NCI-H526 treated with DMSO at 0.1 percent for 48 hours (cell line): Measurements from ENCODE around the gene C16orf89.
"Not testable (repeated sequence)": the region's sequence is repeated elsewhere in the genome, so short reads cannot be mapped to it uniquely, and the experiment has no call there.

Experiments
- DNase-seq: peaks from one replicate; lab custom pipeline; 2025; lab: John Stamatoyannopoulos, UW

Gene C16orf89

GRCh38 chr16:5084099-5084731 lies 18.5 kb upstream of the C16orf89 start:
- DNase-seq = not testable (repeated sequence)

GRCh38 chr16:5083646-5084045 lies 17.9 kb upstream of the C16orf89 start:
- DNase-seq = not testable (repeated sequence)

GRCh38 chr16:5080996-5081395 lies 15.2 kb upstream of the C16orf89 start:
- not testable (repeated sequence) for DNase-seq

GRCh38 chr16:5080461-5080860 lies 14.7 kb upstream of the C16orf89 start:
- DNase-seq = not testable (repeated sequence)

- no peak for DNase-seq
Measured at GRCh38 chr16:5078626-5079025, 12.9 kb upstream of the C16orf89 start.

GRCh38 chr16:5077304-5077703 lies 11.5 kb upstream of the C16orf89 start:
- DNase-seq = no peak

GRCh38 chr16:5075637-5076036 lies 9.9 kb upstream of the C16orf89 start:
- DNase-seq = no peak

- not testable (repeated sequence) for DNase-seq
Measured at GRCh38 chr16:5073771-5074170, 8.0 kb upstream of the C16orf89 start.

GRCh38 chr16:5073279-5073629 lies 7.5 kb upstream of the C16orf89 start:
- no peak for DNase-seq

- no peak for DNase-seq
Measured at GRCh38 chr16:5072334-5073278, 6.8 kb upstream of the C16orf89 start.

GRCh38 chr16:5071681-5072333 lies 6.1 kb upstream of the C16orf89 start, which contains the start of gene ALG1:
TSS of gene ALG1 (plus strand) at chr16:5071843. CDS start at chr16:5071850, 7 bp downstream.
- peak; percentile 52 for DNase-seq

- no peak for DNase-seq
Measured at GRCh38 chr16:5071341-5071680, 5.6 kb upstream of the C16orf89 start.

- DNase-seq = no peak
Measured at GRCh38 chr16:5070431-5071186, 4.9 kb upstream of the C16orf89 start.

GRCh38 chr16:5069854-5070253 lies 4.1 kb upstream of the C16orf89 start:
- DNase-seq = no peak

- DNase-seq = no peak
Measured at GRCh38 chr16:5069048-5069447, 3.3 kb upstream of the C16orf89 start.

- no peak for DNase-seq
Measured at GRCh38 chr16:5066511-5066910, 755 bp upstream of the C16orf89 start.

GRCh38 chr16:5065326-5065725 lies 430 bp downstream of the C16orf89 start:
- no peak for DNase-seq

- DNase-seq = no peak
Measured at GRCh38 chr16:5064915-5065314, 841 bp downstream of the C16orf89 start.

GRCh38 chr16:5062790-5063765 lies 2.7 kb downstream of the C16orf89 start:
- no peak for DNase-seq

GRCh38 chr16:5062051-5062450 lies 3.7 kb downstream of the C16orf89 start:
- no peak for DNase-seq
